K562 (cell line): ENCODE data around the gene COPA. TPM values are rescaled to one million over a fixed set of nuclear protein-coding genes. Genes with fewer than 3 reads are reported as not detected.
A peak's percentile ranks its signal among the peaks of the same experiment; 100 is the strongest.
"Not testable (repeated sequence)": the region's sequence is repeated elsewhere in the genome, so short reads cannot be mapped to it uniquely, and the experiment has no call there.

Source experiments
- ATAC-seq: fragments of 200-7000 bp; cut with Tn5 transposase; 3 replicates; pipeline ENCODE4 v1.9.1; 2020; ENCODE audit warnings: moderate library complexity
- BruUV-seq: library from RNA; stranded (reverse); fragments of 400-500 nt; replicated peaks from 2 replicates; lab custom pipeline; 2021; lab: Mats Ljungman, UMichigan
- CTCF ChIA-PET: fragments of 300-600 bp; formaldehyde crosslinking; extraction: SDS; loops from one replicate; lab custom pipeline; 2021; ENCODE audit warnings: low intra/inter-chr PET ratio; lab: Yijun Ruan, JAX
- POLR2A ChIA-PET: fragments of 300-600, 350-650 bp; sonication (Branson Sonifier 250); formaldehyde crosslinking; extraction: SDS; loops from one replicate; lab custom pipeline; 2021; ENCODE audit warnings: antibody characterized with exemption, inconsistent platforms; lab: Yijun Ruan, JAX
- DNase-seq, 4 experiments: peaks; one replicate each; pipeline versions ENCODE4 v3.0.0 to v3.0.0-alpha.2; 2011 to 2018; ENCODE audit warnings: low spot score in 3 of 4, mixed read lengths in 3 of 4; ENCODE audit errors: extremely low read depth in 1 of 4
- FAIRE-seq: peaks from 2 replicates; lab custom pipeline; 2011; peaks lifted over from hg19 to GRCh38; lab: Jason Lieb, UNC
- H2AFZ ChIP-seq: 2 replicates; pipeline ENCODE4 v1.6.0; 2011; ENCODE audit warnings: low read depth, low read length, control low read depth, inconsistent platforms
- H3K27ac ChIP-seq: fragments of 200-600 bp; 3 replicates; pipeline ENCODE4 v1.8.0; 2011; ENCODE audit warnings: low read depth, mild to moderate bottlenecking, control low read depth, inconsistent platforms, low read length, moderate library complexity, mixed read lengths; ENCODE audit errors: extremely low read depth
- H3K27me3 ChIP-seq, 2 experiments: fragments of 300-600 bp in 1 of 2; 2 replicates in 1 of 2; 3 replicates in 1 of 2; pipeline versions ENCODE4 v1.6.0 to v1.8.0; 2011; ENCODE audit warnings: inconsistent platforms in 2 of 2, low read length in 2 of 2, mild to moderate bottlenecking in 1 of 2, mixed read lengths in 1 of 2, moderate library complexity in 1 of 2; ENCODE audit not compliant: control insufficient read depth in 2 of 2, insufficient read depth in 2 of 2
- H3K36me3 ChIP-seq: fragments of 300-600 bp; 3 replicates; pipeline ENCODE4 v1.8.0; 2011; ENCODE audit warnings: mild to moderate bottlenecking, low read length, inconsistent platforms; ENCODE audit not compliant: control insufficient read depth, insufficient read depth
- H3K4me1 ChIP-seq, 2 experiments: fragments of 200-600 bp in 1 of 2; replicated peaks in 1 of 2; 2 replicates in 1 of 2; 3 replicates in 1 of 2; pipeline versions ENCODE4 v1.5.1 to v1.8.0; 2011; ENCODE audit warnings: inconsistent platforms in 2 of 2, low read length in 2 of 2, mild to moderate bottlenecking in 1 of 2, mixed read lengths in 1 of 2, moderate library complexity in 1 of 2; ENCODE audit not compliant: control insufficient read depth in 2 of 2, insufficient read depth in 2 of 2
- H3K4me2 ChIP-seq: 2 replicates; pipeline ENCODE4 v1.6.1; 2011; ENCODE audit warnings: low read length, control low read depth, inconsistent platforms, mixed read lengths; ENCODE audit not compliant: insufficient read depth
- H3K4me3 ChIP-seq: fragments of 200-600 bp; sonication (generic), shearing (Covaris generic); 2 replicates; pipeline ENCODE4 v1.5.1; 2016; ENCODE audit warnings: control low read depth, inconsistent platforms
- H3K79me2 ChIP-seq: fragments of 200-600 bp; 3 replicates; pipeline ENCODE4 v1.8.0; 2011; ENCODE audit warnings: low read length, inconsistent platforms; ENCODE audit not compliant: control insufficient read depth, insufficient read depth
- H3K9ac ChIP-seq, 2 experiments: 2 replicates each; pipeline versions ENCODE4 v1.6.0 to v1.6.1; 2011; ENCODE audit warnings: low read depth in 2 of 2, low read length in 2 of 2, control low read depth in 1 of 2, inconsistent platforms in 1 of 2, mild to moderate bottlenecking in 1 of 2, mixed read lengths in 1 of 2; ENCODE audit not compliant: insufficient read depth in 1 of 2
- H3K9me1 ChIP-seq: one replicate; pipeline ENCODE4 v1.6.0; 2011; ENCODE audit warnings: inconsistent platforms, mild to moderate bottlenecking, low read length, moderate library complexity; ENCODE audit not compliant: control insufficient read depth, insufficient read depth
- H3K9me3 ChIP-seq: replicated peaks from 2 replicates; pipeline ENCODE4 v1.5.1; 2011; ENCODE audit warnings: low read depth, low read length, inconsistent platforms; ENCODE audit not compliant: control insufficient read depth, insufficient read depth
- H4K20me1 ChIP-seq: replicated peaks from 2 replicates; pipeline ENCODE4 v1.6.1; 2011; ENCODE audit warnings: low read length, inconsistent platforms, mixed read lengths; ENCODE audit not compliant: control insufficient read depth, insufficient read depth
- BCOR ChIP-seq: fragments of 450-650 bp; IDR thresholded peaks from 2 replicates; pipeline ENCODE4 v1.6.1; 2016
- KDM1A ChIP-seq, 2 experiments: fragments of 450-650 bp; IDR thresholded peaks; 2 replicates each; pipeline ENCODE4 v1.6.1; 2016; ENCODE audit warnings: mild to moderate bottlenecking in 2 of 2
- RBM25 ChIP-seq: fragments of 200-400 bp; formaldehyde crosslinking; IDR thresholded peaks from 2 replicates; pipeline ENCODE4 v1.6.1; 2018; ENCODE audit warnings: low read length, low read depth, moderate library complexity; ENCODE audit not compliant: severe bottlenecking
- ZNF146 ChIP-seq: IDR thresholded peaks from one replicate; pipeline ENCODE4 v1.6.1; 2018; ENCODE audit warnings: missing compliant biosample characterization; ENCODE audit not compliant: unreplicated experiment
- ZNF354B ChIP-seq: fragments of 250-450 bp; sonication (Bioruptor Pico); IDR thresholded peaks from 2 replicates; pipeline ENCODE4 v1.4.0; 2020
- ZNF507 ChIP-seq: conservative IDR thresholded peaks from 2 replicates; pipeline ENCODE4 v1.6.1; 2017; ENCODE audit warnings: missing genetic modification characterization, missing compliant biosample characterization
- WGBS: fragments of 100-300 bp; shearing (Covaris generic); methylation state at CpG from one replicate; pipeline ENCODE4 v1.1.6; 2016; ENCODE audit warnings: low coverage, mixed read lengths; ENCODE audit not compliant: insufficient coverage; ENCODE audit errors: missing lambda C conversion rate; 5-methylcytosine and 5-hydroxymethylcytosine counted together
- in situ Hi-C: fragments of 300-500 bp; cut with MboI; formaldehyde crosslinking; loops from 4 replicates; pipeline ENCODE4 v1.15.0; 2018; ENCODE audit warnings: inconsistent platforms, mixed read lengths
- intact Hi-C: fragments of 100-400 bp; cut with micrococcal nuclease; formaldehyde crosslinking; loops from 2 replicates; pipeline ENCODE4 v1.14.2; 2022
- polyA plus RNA-seq, 8 experiments: library from polyadenylated mRNA; depleted of rRNA in 4 of 8; stranded (reverse) in 5 of 8; unstranded in 3 of 8; fragments of >200 nt; fragmentation: Nextera tagmentation in 2 of 8; fragmentation: Illumina TruSeq in 1 of 8; extraction: Ambion mirVana in 2 of 8; extraction: Trizol in 1 of 8; gene quantifications; 2 replicates each; pipeline versions ENCODE4 v1.2.1 to v1.2.3, GENCODE V29; 2011 to 2014; ENCODE audit warnings: inconsistent platforms in 1 of 8, missing spikeins in 1 of 8
- total RNA-seq, 7 experiments: library from RNA; depleted of rRNA in 6 of 7; stranded (reverse); fragments of >200 nt in 6 of 7; fragmentation: Illumina TruSeq in 2 of 7; extraction: Trizol in 2 of 7; gene quantifications; 2 replicates each; pipeline versions ENCODE4 v1.2.1 to v1.2.3, GENCODE V29; 2011 to 2021; ENCODE audit warnings: low replicate concordance in 1 of 7

Gene COPA
- total and polyA plus RNA-seq, 9 of the 15 experiments (the other 6 are each of a cell fraction or from before 2014, with no cell fraction given), result 49.8 to 222 (median 110) TPM

DNA sequence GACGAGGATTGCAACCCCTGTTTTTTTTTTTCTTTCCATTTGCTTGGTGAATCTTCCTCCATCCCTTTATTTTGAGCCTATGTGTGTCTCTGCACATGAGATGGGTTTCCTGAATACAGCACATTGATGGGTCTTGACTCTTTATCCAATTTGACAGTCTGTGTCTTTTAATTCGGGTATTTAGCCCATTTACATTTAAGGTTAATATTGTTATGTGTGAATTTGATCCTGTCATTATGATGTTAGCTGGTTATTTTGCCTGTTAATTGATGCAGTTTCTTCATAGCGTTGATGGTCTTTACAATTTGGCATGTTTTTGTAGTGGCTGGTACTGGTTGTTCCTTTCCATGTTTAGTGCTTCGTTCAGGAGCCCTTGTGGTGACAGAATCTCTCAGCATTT is 45.4 kb upstream of the COPA start:
- 1% methylated on average over 4 of the region's 4 CpGs for WGBS
- BruUV-seq, DNase-seq, H4K20me1 ChIP-seq, in situ Hi-C loops, H3K9ac ChIP-seq, H2AFZ ChIP-seq, H3K4me1 ChIP-seq, H3K79me2 ChIP-seq, H3K9me3 ChIP-seq, H3K9me1 ChIP-seq, CTCF ChIA-PET, H3K27ac ChIP-seq, H3K4me2 ChIP-seq, H3K36me3 ChIP-seq, POLR2A ChIA-PET, H3K27me3 ChIP-seq, intact Hi-C loops, H3K4me3 ChIP-seq, FAIRE-seq, ATAC-seq: not testable (repeated sequence)
- TF ChIP-seq ZNF507 (tag), result peak; percentile 98
- TF ChIP-seq ZNF354B (CRISPR knock-in tag), result peak; percentile 76

DNA sequence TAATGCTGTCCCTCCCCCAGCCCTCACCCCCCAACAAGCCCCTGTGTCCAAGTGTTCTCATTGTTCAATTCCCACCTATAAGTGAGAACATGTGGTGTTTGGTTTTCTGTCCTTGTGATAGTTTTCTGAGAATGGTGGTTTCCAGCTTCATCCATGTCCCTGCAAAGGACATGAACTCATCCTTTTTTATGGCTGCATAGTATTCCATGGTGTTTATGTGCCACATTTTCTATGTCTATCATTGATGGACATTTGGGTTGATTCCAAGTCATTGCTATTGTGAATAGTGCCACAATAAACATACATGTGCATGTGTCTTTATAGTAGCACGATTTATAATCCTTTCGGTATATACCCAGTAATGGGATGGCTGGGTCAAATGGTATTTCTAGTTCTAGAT is 41.8 kb upstream of the COPA start:
- in situ Hi-C loops, POLR2A ChIA-PET, BruUV-seq: not testable (repeated sequence)

More for the DNA sequence above, 41.8 kb upstream of the COPA start:
- H3K9me3 ChIP-seq, H3K79me2 ChIP-seq, intact Hi-C loops, DNase-seq, CTCF ChIA-PET, FAIRE-seq, H3K27me3 ChIP-seq, H3K9ac ChIP-seq, H4K20me1 ChIP-seq, ATAC-seq, H3K4me2 ChIP-seq, H3K4me3 ChIP-seq, H3K9me1 ChIP-seq, H3K36me3 ChIP-seq, H3K27ac ChIP-seq, H2AFZ ChIP-seq, H3K4me1 ChIP-seq: not testable (repeated sequence)
- WGBS, result 71% methylated on average over 2 of the region's 2 CpGs
- TF ChIP-seq KDM1A (IDR thresholded peaks at IDR 0.05) (peak in 1 of 2 experiments; percentile 37; a peak in 1 of 4 replicates), RBM25 (peak; percentile 10), ZNF146 (CRISPR knock-in tag) (peak; percentile 94), BCOR (peak; percentile 64)
